T-helper 1 cell treated with Interleukin-12 subunit alpha and Interleukin-12 subunit beta and Interleukin-4 antibody, amounts not matched to agents 30 ng/mL and 1 ng/mL, for 36 hours (primary cell): ENCODE results near the gene C1QBP. TPM values are rescaled to one million over a fixed set of nuclear protein-coding genes. Genes with fewer than 3 reads are reported as not detected.

Experiments
- intact Hi-C: fragments of 100-400 bp; cut with micrococcal nuclease; formaldehyde crosslinking; loops from one replicate; pipeline ENCODE4 v1.15.1; 2024
- total RNA-seq: library from RNA; stranded (reverse); gene quantifications from 2 replicates; pipeline ENCODE4 v1.2.3, GENCODE V29; 2022

Gene C1QBP
- 156 and 164 TPM in 2 replicates for total RNA-seq

GRCh38 chr17:5438716-5439445 lies at the start of gene C1QBP:
TSS of gene C1QBP (minus strand) at chr17:5439155. CDS start at chr17:5439073, 82 bp downstream.
- intact Hi-C loops, result loop anchor here (1.0 to 5.0 kb wide), 7 partner anchors 20 to 1003 kb away; partner anchors contain the start of genes DERL2, MIS12, NUP88 and PIMREG

GRCh38 chr17:5488752-5489151 lies 49.8 kb upstream of the C1QBP start:
- intact Hi-C loops, result loop anchor here (5.0 kb wide), 2 partner anchors 296 to 1819 kb away; partner anchors contain the start of genes EIF5A and ZNF594

GRCh38 chr17:5486206-5487124 lies 47.5 kb upstream of the C1QBP start, which contains the start of gene MIS12:
TSS of gene MIS12 (plus strand) at chr17:5486566. CDS start at chr17:5488863, 2,297 bp downstream.
- intact Hi-C loops, result loop anchor here (1.0 to 5.0 kb wide), 14 partner anchors 15 to 1821 kb away; partner anchors contain the start of genes C1QBP, EIF5A, KIAA0753 and NLRP1

- intact Hi-C loops, result loop anchor here (1.0 to 5.0 kb wide), 14 partner anchors 16 to 1822 kb away; partner anchors contain the start of genes C1QBP, EIF5A, KIAA0753 and NLRP1
These were observed 46.6 kb upstream of the C1QBP start, which contains the start of gene DERL2 for GRCh38 chr17:5485270-5486205. TSS of gene DERL2 (minus strand) at chr17:5486178. CDS start at chr17:5486161, 17 bp downstream.

- intact Hi-C loops, result no loop called here
These were observed 42.5 kb upstream of the C1QBP start for GRCh38 chr17:5481451-5481850.

- intact Hi-C loops, result no loop called here
These were observed 42.0 kb upstream of the C1QBP start for GRCh38 chr17:5480962-5481361.

- intact Hi-C loops, result no loop called here
These were observed 40.0 kb upstream of the C1QBP start for GRCh38 chr17:5478992-5479391.

- intact Hi-C loops, result no loop called here
These were observed 35.0 kb upstream of the C1QBP start for GRCh38 chr17:5473906-5474305.

- intact Hi-C loops, result no loop called here
These were observed 33.6 kb upstream of the C1QBP start for GRCh38 chr17:5472511-5472910.

GRCh38 chr17:5468075-5468473 lies 29.1 kb upstream of the C1QBP start:
- intact Hi-C loops, result no loop called here

- intact Hi-C loops, result no loop called here
These were observed 28.5 kb upstream of the C1QBP start for GRCh38 chr17:5467416-5467815.

- intact Hi-C loops, result no loop called here
These were observed 27.3 kb upstream of the C1QBP start for GRCh38 chr17:5466295-5466694.

- intact Hi-C loops, result no loop called here
These were observed 26.0 kb upstream of the C1QBP start for GRCh38 chr17:5464717-5465507.

- intact Hi-C loops, result no loop called here
These were observed 7.8 kb upstream of the C1QBP start for GRCh38 chr17:5446786-5447185.

- intact Hi-C loops, result no loop called here
These were observed 5.3 kb upstream of the C1QBP start for GRCh38 chr17:5444209-5444608.

- intact Hi-C loops, result no loop called here
These were observed 4.8 kb upstream of the C1QBP start for GRCh38 chr17:5443728-5444127.

- intact Hi-C loops, result loop anchor here (1.0 to 5.0 kb wide), 7 partner anchors 20 to 1003 kb away; partner anchors contain the start of genes DERL2, MIS12, NUP88 and PIMREG
These were observed 450 bp upstream of the C1QBP start for GRCh38 chr17:5439446-5439764.

GRCh38 chr17:5437721-5438317 lies 1.1 kb downstream of the C1QBP start:
- intact Hi-C loops, result loop anchor here (2.0 to 5.0 kb wide), 2 partner anchors 241 to 1004 kb away; partner anchors contain the start of gene PIMREG

GRCh38 chr17:5435781-5436315 lies 3.1 kb downstream of the C1QBP start:
- intact Hi-C loops, result loop anchor here (5.0 kb wide), 1 partner anchor 1006 kb away; the partner anchor contains the start of gene PIMREG
